KMS-11 (cell line): Measurements from ENCODE around the gene UTP14A.

ENCODE experiments used
- H2AFZ ChIP-seq: fragments of 200-600 bp; sonication (generic); 2 replicates; pipeline ENCODE4 v1.6.1; 2016; ENCODE audit warnings: antibody characterized with exemption, mixed run types, low read depth
- H3K27ac ChIP-seq: fragments of 200-600 bp; sonication (generic); 2 replicates; pipeline ENCODE4 v1.6.1; 2016; ENCODE audit warnings: mild to moderate bottlenecking, mixed run types
- H3K27me3 ChIP-seq: fragments of 200-600 bp; sonication (generic); 2 replicates; pipeline ENCODE4 v1.6.1; 2017; ENCODE audit warnings: mild to moderate bottlenecking, low read depth, mixed run types, moderate library complexity; ENCODE audit not compliant: insufficient read depth
- H3K36me3 ChIP-seq: fragments of 200-600 bp; sonication (generic); 2 replicates; pipeline ENCODE4 v1.6.1; 2017; ENCODE audit warnings: mild to moderate bottlenecking, mixed run types; ENCODE audit not compliant: insufficient read depth
- H3K4me1 ChIP-seq: fragments of 200-600 bp; sonication (generic); 2 replicates; pipeline ENCODE4 v1.6.1; 2016; ENCODE audit warnings: mild to moderate bottlenecking, low read depth, mixed run types; ENCODE audit not compliant: poor library complexity, severe bottlenecking
- H3K4me2 ChIP-seq: fragments of 200-600 bp; sonication (generic); 2 replicates; pipeline ENCODE4 v1.7.0; 2016; ENCODE audit warnings: mild to moderate bottlenecking, mixed run types
- H3K4me3 ChIP-seq: fragments of 200-600 bp; sonication (generic); IDR thresholded peaks from 2 replicates; pipeline ENCODE4 v1.6.1; 2017; ENCODE audit warnings: low read depth, low read length, mixed read lengths; ENCODE audit not compliant: insufficient read depth
- H3K79me2 ChIP-seq: fragments of 200-600 bp; sonication (generic); 2 replicates; pipeline ENCODE4 v1.6.1; 2016; ENCODE audit warnings: low read depth, mixed run types; ENCODE audit not compliant: insufficient read depth
- H3K9ac ChIP-seq: fragments of 200-600 bp; sonication (generic); 2 replicates; pipeline ENCODE4 v1.6.1; 2016; ENCODE audit warnings: mild to moderate bottlenecking, mixed run types
- H4K20me1 ChIP-seq: fragments of 200-600 bp; sonication (generic); 2 replicates; pipeline ENCODE4 v1.6.1; 2016; ENCODE audit warnings: mild to moderate bottlenecking, mixed run types; ENCODE audit not compliant: insufficient read depth
- TF ChIP-seq, protein P1 (sequence below): fragments of 200-600 bp; sonication (generic); conservative IDR thresholded peaks from 2 replicates; pipeline ENCODE4 v1.6.1; 2017; ENCODE audit warnings: low read depth, mild to moderate bottlenecking, antibody characterized with exemption, low read length, moderate library complexity, mixed read lengths

The UTP14A gene

DNA sequence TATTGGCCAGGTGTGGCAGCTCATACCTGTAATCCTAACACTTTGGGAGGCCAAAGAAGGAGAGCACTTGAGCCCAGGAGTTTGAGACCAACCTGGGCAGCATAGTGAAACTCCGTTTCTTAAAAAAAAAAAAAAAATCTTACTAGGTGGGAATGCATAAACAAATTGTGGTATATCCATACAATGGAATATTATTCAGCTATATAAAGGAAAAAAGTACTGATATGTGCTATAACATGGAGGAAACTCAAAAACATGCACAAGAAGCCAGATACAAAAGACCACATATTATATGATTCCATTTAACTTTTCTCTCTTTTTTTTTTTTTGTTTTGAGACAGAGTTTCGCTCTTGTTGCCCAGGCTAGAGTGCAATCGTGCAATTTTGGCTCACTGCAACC lies 63.0 kb downstream of the UTP14A start:
- no peaks in the 10 kb centered on the region for H4K20me1 ChIP-seq
- H3K27ac ChIP-seq, result no peak overlapping the region
- H3K79me2 ChIP-seq, result no peaks in the 10 kb centered on the region
- no peak overlapping the region for H3K4me2 ChIP-seq
- H2AFZ ChIP-seq, result no peak overlapping the region
- H3K36me3 ChIP-seq, result no peaks in the 10 kb centered on the region
- TF ChIP-seq, protein P1, sequence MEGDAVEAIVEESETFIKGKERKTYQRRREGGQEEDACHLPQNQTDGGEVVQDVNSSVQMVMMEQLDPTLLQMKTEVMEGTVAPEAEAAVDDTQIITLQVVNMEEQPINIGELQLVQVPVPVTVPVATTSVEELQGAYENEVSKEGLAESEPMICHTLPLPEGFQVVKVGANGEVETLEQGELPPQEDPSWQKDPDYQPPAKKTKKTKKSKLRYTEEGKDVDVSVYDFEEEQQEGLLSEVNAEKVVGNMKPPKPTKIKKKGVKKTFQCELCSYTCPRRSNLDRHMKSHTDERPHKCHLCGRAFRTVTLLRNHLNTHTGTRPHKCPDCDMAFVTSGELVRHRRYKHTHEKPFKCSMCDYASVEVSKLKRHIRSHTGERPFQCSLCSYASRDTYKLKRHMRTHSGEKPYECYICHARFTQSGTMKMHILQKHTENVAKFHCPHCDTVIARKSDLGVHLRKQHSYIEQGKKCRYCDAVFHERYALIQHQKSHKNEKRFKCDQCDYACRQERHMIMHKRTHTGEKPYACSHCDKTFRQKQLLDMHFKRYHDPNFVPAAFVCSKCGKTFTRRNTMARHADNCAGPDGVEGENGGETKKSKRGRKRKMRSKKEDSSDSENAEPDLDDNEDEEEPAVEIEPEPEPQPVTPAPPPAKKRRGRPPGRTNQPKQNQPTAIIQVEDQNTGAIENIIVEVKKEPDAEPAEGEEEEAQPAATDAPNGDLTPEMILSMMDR, result no peak
- H3K27me3 ChIP-seq, result no peaks in the 10 kb centered on the region
- no peaks in the 10 kb centered on the region for H3K4me1 ChIP-seq
- no peak overlapping the region for H3K4me3 ChIP-seq
- no peak overlapping the region for H3K9ac ChIP-seq

DNA sequence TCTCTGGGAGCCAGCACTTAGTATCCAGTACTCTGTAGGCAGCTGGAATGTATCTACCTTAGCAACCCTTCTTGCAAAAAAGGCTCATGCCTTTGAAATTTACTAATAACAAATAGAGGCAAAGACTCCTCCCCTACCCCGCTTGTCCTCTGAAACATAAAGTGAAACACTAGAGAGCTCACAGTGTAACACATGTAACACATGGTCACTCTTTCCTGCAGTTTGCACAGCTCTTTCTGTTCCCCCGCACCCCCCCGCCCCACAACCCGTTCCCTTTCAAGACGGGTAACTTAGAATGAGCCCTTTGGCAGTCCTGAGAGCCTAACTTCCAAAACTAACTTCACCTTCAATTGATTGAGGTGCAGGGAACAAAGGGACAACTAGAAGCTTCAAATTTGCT lies 70.5 kb downstream of the UTP14A start:
- Histone ChIP-seq H3K4me1 (peaks cover 4% of the 10 kb centered on the region), H3K27ac (no peak overlapping the region), H3K4me3 (no peak overlapping the region), H2AFZ (peak overlapping the region; percentile 18; the same call in 1 of the 2 replicates), H3K36me3 (no peaks in the 10 kb centered on the region), H3K9ac (no peak overlapping the region), H4K20me1 (no peaks in the 10 kb centered on the region), H3K27me3 (0 out of 2 replicates have a peak, but pooled peaks cover 2% of the 10 kb centered on the region), H3K79me2 (no peaks in the 10 kb centered on the region), H3K4me2 (peak overlapping the region; percentile 25; the same call in 1 of the 2 replicates)
- TF ChIP-seq, protein P1, result no peak
